ENCODE data around the gene THAP5. TPM values are rescaled to one million over a fixed set of nuclear protein-coding genes. Genes with fewer than 3 reads are reported as not detected.

THAP5 gene
- total and polyA plus RNA-seq, 12 donors = 7.2 to 32.9 (median 28.1) TPM

- 98 to 99% methylated on average over 3 of the region's 3 CpGs for WGBS, 2 donors
- H3K36me3 ChIP-seq = peaks cover 0 to 49% (median 13%) of the 10 kb centered on the region in 9 donors
- intact Hi-C loops (cut with DNase I) = no loop called here
Measured at GRCh38 chr7:108517951-108518350, 51.6 kb downstream of the THAP5 start.

DNA sequence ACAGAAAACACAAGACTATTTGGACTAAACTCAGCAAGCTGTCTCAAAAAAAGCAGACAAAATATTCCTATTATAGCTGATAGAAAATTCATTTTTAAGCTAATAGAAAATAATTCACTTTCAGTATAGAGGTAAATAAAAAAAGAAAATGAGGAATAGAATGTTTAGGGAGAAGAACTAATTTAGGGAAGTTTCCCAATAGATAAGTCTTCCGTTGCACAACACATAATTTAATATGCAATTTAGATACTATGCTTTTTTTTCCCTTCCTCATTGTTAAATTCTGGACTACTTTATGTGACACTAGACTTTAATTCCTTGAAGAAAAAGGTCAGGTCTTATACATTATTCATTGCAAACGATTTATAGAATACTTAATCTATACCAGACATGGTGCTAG, 53.9 kb downstream of the THAP5 start:
- no peak overlapping the region for H3K27ac ChIP-seq
- DNase-seq (no peak), ATAC-seq (no peak)
- no peaks in the 10 kb centered on the region for H3K27me3 ChIP-seq
- WGBS, 2 donors = 85 to 86% methylated on average over 2 of the region's 2 CpGs
- TF ChIP-seq, protein P1, sequence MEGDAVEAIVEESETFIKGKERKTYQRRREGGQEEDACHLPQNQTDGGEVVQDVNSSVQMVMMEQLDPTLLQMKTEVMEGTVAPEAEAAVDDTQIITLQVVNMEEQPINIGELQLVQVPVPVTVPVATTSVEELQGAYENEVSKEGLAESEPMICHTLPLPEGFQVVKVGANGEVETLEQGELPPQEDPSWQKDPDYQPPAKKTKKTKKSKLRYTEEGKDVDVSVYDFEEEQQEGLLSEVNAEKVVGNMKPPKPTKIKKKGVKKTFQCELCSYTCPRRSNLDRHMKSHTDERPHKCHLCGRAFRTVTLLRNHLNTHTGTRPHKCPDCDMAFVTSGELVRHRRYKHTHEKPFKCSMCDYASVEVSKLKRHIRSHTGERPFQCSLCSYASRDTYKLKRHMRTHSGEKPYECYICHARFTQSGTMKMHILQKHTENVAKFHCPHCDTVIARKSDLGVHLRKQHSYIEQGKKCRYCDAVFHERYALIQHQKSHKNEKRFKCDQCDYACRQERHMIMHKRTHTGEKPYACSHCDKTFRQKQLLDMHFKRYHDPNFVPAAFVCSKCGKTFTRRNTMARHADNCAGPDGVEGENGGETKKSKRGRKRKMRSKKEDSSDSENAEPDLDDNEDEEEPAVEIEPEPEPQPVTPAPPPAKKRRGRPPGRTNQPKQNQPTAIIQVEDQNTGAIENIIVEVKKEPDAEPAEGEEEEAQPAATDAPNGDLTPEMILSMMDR (IDR thresholded peaks at IDR 0.05) = no peak
- peaks cover 5 to 33% (median 14%) of the 10 kb centered on the region in 9 donors for H3K4me1 ChIP-seq
- H3K36me3 ChIP-seq = peaks cover 0 to 73% (median 20%) of the 10 kb centered on the region in 9 donors
- H3K9me3 ChIP-seq = peaks cover 0 to 7% (median 0%) of the 10 kb centered on the region in 11 donors
- intact Hi-C loops (cut with DNase I) = no loop called here
- no peak overlapping the region for H3K4me3 ChIP-seq

More at GRCh38 chr7:108517951-108518350, 51.6 kb downstream of the THAP5 start:
- Histone ChIP-seq H3K27me3 (no peaks in the 10 kb centered on the region), H3K4me1 (peaks cover 8 to 43% (median 25%) of the 10 kb centered on the region in 9 donors), H3K27ac (no peak overlapping the region), H3K9me3 (peaks cover 0 to 7% (median 0%) of the 10 kb centered on the region in 11 donors), H3K4me3 (no peak overlapping the region)
- TF ChIP-seq, protein P1 (IDR thresholded peaks at IDR 0.05) = no peak
- ATAC-seq (no peak), DNase-seq (no peak)

DNA sequence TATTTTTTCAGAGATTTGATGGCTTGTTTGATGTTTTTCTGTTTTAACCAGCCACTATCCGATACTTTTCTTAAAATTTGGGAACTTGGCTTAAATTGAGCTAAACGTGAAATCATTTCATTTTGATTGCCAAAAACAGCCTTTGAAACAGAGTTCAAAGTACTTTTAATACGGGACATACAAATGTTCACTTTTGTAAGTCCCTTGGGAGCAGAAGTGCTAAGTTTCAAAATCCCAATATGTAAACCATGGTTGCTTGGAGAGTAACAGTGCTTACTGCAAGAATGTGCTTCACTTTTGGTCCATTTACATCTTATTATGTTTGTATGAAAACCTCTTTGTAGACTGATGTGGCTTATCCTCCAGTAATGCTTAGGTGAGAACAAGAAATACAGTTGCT, 54.5 kb downstream of the THAP5 start:
- Histone ChIP-seq H3K9me3 (peaks cover 0 to 7% (median 0%) of the 10 kb centered on the region in 11 donors), H3K27ac (no peak overlapping the region), H3K4me1 (peaks cover 2 to 32% (median 10%) of the 10 kb centered on the region in 9 donors), H3K36me3 (peaks cover 0 to 78% (median 20%) of the 10 kb centered on the region in 9 donors), H3K27me3 (no peaks in the 10 kb centered on the region), H3K4me3 (no peak overlapping the region)
- ATAC-seq = no peak
- DNase-seq = no peak
- TF ChIP-seq, protein P1 (IDR thresholded peaks at IDR 0.05) = no peak
- WGBS, 2 donors = 66 to 80% methylated on average over 3 of the region's 3 CpGs
- intact Hi-C loops (cut with DNase I) = no loop called here

Other genes with a start within 250 kb of the THAP5 start
- gene NRCAM, start 113.3 kb downstream of the THAP5 start, total RNA-seq = 1 to 10 TPM in 1 of 10 donors, under 1 TPM in 9; 0.08 to 1.3 (median 0.29) TPM
- gene NRCAM, start 113.3 kb downstream of the THAP5 start, polyA plus RNA-seq = under 1 TPM; 0.44 to 0.55 TPM
- gene PNPLA8, start 43.6 kb downstream of the THAP5 start, total RNA-seq = 10 to 100 TPM; 26.9 to 39.9 (median 36.1) TPM
- gene PNPLA8, start 43.6 kb downstream of the THAP5 start, polyA plus RNA-seq = 10 to 100 TPM; 13.2 to 29.1 TPM
- 10 to 100 TPM; 33.9 to 57.1 (median 45.4) TPM for gene DNAJB9, start 168 bp upstream of the THAP5 start, total RNA-seq
- 10 to 100 TPM; 10.1 to 59.1 TPM for gene DNAJB9, start 168 bp upstream of the THAP5 start, polyA plus RNA-seq

Data from heart right ventricle (tissue), 16 donors.